ENCODE results near the gene BTBD9. TPM values are rescaled to one million over a fixed set of nuclear protein-coding genes. Genes with fewer than 3 reads are reported as not detected.

BTBD9 gene
- total RNA-seq, 1 donor from 2014 or later = 10.3 TPM

- Mint-ChIP-seq H3K36me3 (ENCODE audit: low read depth, unreplicated experiment) (peaks cover 35% of the 10 kb centered on the region), H3K27ac (ENCODE audit: unreplicated experiment) (no peak overlapping the region), H3K4me3 (ENCODE audit: unreplicated experiment) (no peak overlapping the region), H3K9me3 (ENCODE audit: unreplicated experiment) (no peaks in the 10 kb centered on the region), H3K27me3 (ENCODE audit: low read depth, unreplicated experiment) (no peaks in the 10 kb centered on the region), H3K4me1 (ENCODE audit: low read depth, unreplicated experiment) (peaks cover 39% of the 10 kb centered on the region)
- H3K4me3 ChIP-seq (ENCODE audit: insufficient read depth, low read depth, low read length) = no peak overlapping the region
- peaks cover 32% of the 10 kb centered on the region for H3K79me2 ChIP-seq (ENCODE audit: insufficient read depth, low read length)
- no peak overlapping the region for H3K9ac ChIP-seq (ENCODE audit: low read length)
- H3K4me1 ChIP-seq (ENCODE audit: insufficient read depth, low read length) = peaks cover 6% of the 10 kb centered on the region
- H3K4me2 ChIP-seq (ENCODE audit: low read length) = no peak overlapping the region
- H3K27ac ChIP-seq (ENCODE audit: low read depth, low read length) = no peak overlapping the region
- H4K20me1 ChIP-seq (ENCODE audit: insufficient read depth, low read length) = peaks cover 78% of the 10 kb centered on the region
- H3K27me3 ChIP-seq (ENCODE audit: insufficient read depth, low read length) = no peaks in the 10 kb centered on the region
- DNase-seq (ENCODE audit: low read depth) = no peak
- no peaks in the 10 kb centered on the region for H3K36me3 ChIP-seq (ENCODE audit: insufficient read depth, low read length)
- H3K9me3 ChIP-seq (ENCODE audit: insufficient read depth, low read depth, low read length) = no peaks in the 10 kb centered on the region
- no peak overlapping the region for H2AFZ ChIP-seq (ENCODE audit: low read depth, low read length)
- no peak for TF ChIP-seq CTCF (IDR thresholded peaks at IDR 0.05; ENCODE audit: insufficient read depth, low read depth, low read length)
- no peak for TF ChIP-seq EZH2 (IDR thresholded peaks at IDR 0.05; ENCODE audit: insufficient read depth, low read length)
- FAIRE-seq = no peak
Observed at GRCh38 chr6:38150021-38150420, 489.7 kb downstream of the BTBD9 start.

GRCh38 chr6:38149531-38149930 is 490.2 kb downstream of the BTBD9 start:
- Mint-ChIP-seq H3K27ac (ENCODE audit: unreplicated experiment) (no peak overlapping the region), H3K9me3 (ENCODE audit: unreplicated experiment) (no peaks in the 10 kb centered on the region), H3K4me3 (ENCODE audit: unreplicated experiment) (no peak overlapping the region), H3K4me1 (ENCODE audit: low read depth, unreplicated experiment) (peaks cover 39% of the 10 kb centered on the region), H3K36me3 (ENCODE audit: low read depth, unreplicated experiment) (peaks cover 34% of the 10 kb centered on the region), H3K27me3 (ENCODE audit: low read depth, unreplicated experiment) (no peaks in the 10 kb centered on the region)
- FAIRE-seq = no peak
- Histone ChIP-seq H3K9ac (ENCODE audit: low read length) (no peak overlapping the region), H3K36me3 (ENCODE audit: insufficient read depth, low read length) (no peaks in the 10 kb centered on the region), H3K4me1 (ENCODE audit: insufficient read depth, low read length) (peaks cover 6% of the 10 kb centered on the region), H2AFZ (ENCODE audit: low read depth, low read length) (no peak overlapping the region), H4K20me1 (ENCODE audit: insufficient read depth, low read length) (peaks cover 78% of the 10 kb centered on the region), H3K79me2 (ENCODE audit: insufficient read depth, low read length) (peaks cover 32% of the 10 kb centered on the region), H3K27ac (ENCODE audit: low read depth, low read length) (no peak overlapping the region), H3K9me3 (ENCODE audit: insufficient read depth, low read depth, low read length) (no peaks in the 10 kb centered on the region), H3K27me3 (ENCODE audit: insufficient read depth, low read length) (no peaks in the 10 kb centered on the region), H3K4me2 (ENCODE audit: low read length) (no peak overlapping the region), H3K4me3 (ENCODE audit: insufficient read depth, low read depth, low read length) (no peak overlapping the region)
- no peak for TF ChIP-seq CTCF (IDR thresholded peaks at IDR 0.05; ENCODE audit: insufficient read depth, low read depth, low read length)
- TF ChIP-seq EZH2 (IDR thresholded peaks at IDR 0.05; ENCODE audit: insufficient read depth, low read length) = no peak
- peak; percentile 35 for DNase-seq (ENCODE audit: low read depth)

- H3K9me3 ChIP-seq (ENCODE audit: insufficient read depth, low read depth, low read length) = no peaks in the 10 kb centered on the region
- no peak overlapping the region for H3K9ac ChIP-seq (ENCODE audit: low read length)
- no peaks in the 10 kb centered on the region for H3K36me3 ChIP-seq (ENCODE audit: insufficient read depth, low read length)
- Mint-ChIP-seq H3K27ac (ENCODE audit: unreplicated experiment) (peak overlapping the region; percentile 44), H3K27me3 (ENCODE audit: low read depth, unreplicated experiment) (no peaks in the 10 kb centered on the region), H3K4me1 (ENCODE audit: low read depth, unreplicated experiment) (peaks cover 37% of the 10 kb centered on the region), H3K4me3 (ENCODE audit: unreplicated experiment) (no peak overlapping the region), H3K36me3 (ENCODE audit: low read depth, unreplicated experiment) (peaks cover 34% of the 10 kb centered on the region), H3K9me3 (ENCODE audit: unreplicated experiment) (no peaks in the 10 kb centered on the region)
- H3K4me3 ChIP-seq (ENCODE audit: insufficient read depth, low read depth, low read length) = no peak overlapping the region
- no peak overlapping the region for H3K27ac ChIP-seq (ENCODE audit: low read depth, low read length)
- H4K20me1 ChIP-seq (ENCODE audit: insufficient read depth, low read length) = peaks cover 84% of the 10 kb centered on the region
- no peak for TF ChIP-seq EZH2 (IDR thresholded peaks at IDR 0.05; ENCODE audit: insufficient read depth, low read length)
- TF ChIP-seq CTCF (IDR thresholded peaks at IDR 0.05; ENCODE audit: insufficient read depth, low read depth, low read length) = no peak
- FAIRE-seq (no peak), DNase-seq (ENCODE audit: low read depth) (no peak)
- no peak overlapping the region for H3K4me2 ChIP-seq (ENCODE audit: low read length)
- H3K27me3 ChIP-seq (ENCODE audit: insufficient read depth, low read length) = no peaks in the 10 kb centered on the region
- peaks cover 6% of the 10 kb centered on the region for H3K4me1 ChIP-seq (ENCODE audit: insufficient read depth, low read length)
- no peak overlapping the region for H2AFZ ChIP-seq (ENCODE audit: low read depth, low read length)
- H3K79me2 ChIP-seq (ENCODE audit: insufficient read depth, low read length) = peaks cover 33% of the 10 kb centered on the region
Observed at GRCh38 chr6:38148606-38149005, 491.1 kb downstream of the BTBD9 start.
